Measurements from ENCODE around the gene DEFB124. TPM values are rescaled to one million over a fixed set of nuclear protein-coding genes. Genes with fewer than 3 reads are reported as not detected.

Gene DEFB124, protein sequence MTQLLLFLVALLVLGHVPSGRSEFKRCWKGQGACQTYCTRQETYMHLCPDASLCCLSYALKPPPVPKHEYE
- total RNA-seq, result not detected in 2 replicates

GRCh38 chr20:31474758-31475427 is at the start of gene DEFB124, which contains the start of gene REM1:
DEFB124 (minus strand) TSS chr20:31475127; CDS start chr20:31473013, 2,114 bp downstream.
REM1 (plus strand) TSS chr20:31475288; CDS start chr20:31476446, 1,158 bp downstream.

GRCh38 chr20:31514154-31515071 is 39.5 kb upstream of the DEFB124 start, which contains the start of gene HM13:
HM13 (plus strand) TSS chr20:31514442; CDS start chr20:31514552, 110 bp downstream.

GRCh38 chr20:31440012-31440659 is 34.8 kb downstream of the DEFB124 start, which contains the start of gene DEFB123:
DEFB123 (plus strand) TSS chr20:31440632; CDS start chr20:31440699, 67 bp downstream.

Other genes with a start within 250 kb of the DEFB124 start
- gene DEFB115, start 217.5 kb downstream of the DEFB124 start, total RNA-seq, result not detected in 2 replicates
- gene DEFB116, start 166.5 kb downstream of the DEFB124 start, total RNA-seq, result not detected in 2 replicates
- not detected in 2 replicates for gene DEFB118, start 106.5 kb downstream of the DEFB124 start, total RNA-seq
- not detected in 2 replicates for gene DEFB119, start 84.5 kb downstream of the DEFB124 start, total RNA-seq
- not detected in 2 replicates for gene DEFB121, start 68.9 kb downstream of the DEFB124 start, total RNA-seq
- not detected in 2 replicates for gene DEFB123, start 34.5 kb downstream of the DEFB124 start, total RNA-seq
- 0.13 and 0.14 TPM in 2 replicates for gene REM1, start 161 bp upstream of the DEFB124 start, total RNA-seq
- 85.1 and 106 TPM in 2 replicates for gene HM13, start 39.3 kb upstream of the DEFB124 start, total RNA-seq
- 151 and 204 TPM in 2 replicates for gene ID1, start 130.2 kb upstream of the DEFB124 start, total RNA-seq
- not detected in 2 replicates for gene COX4I2, start 162.8 kb upstream of the DEFB124 start, total RNA-seq
- gene BCL2L1, start 247.7 kb upstream of the DEFB124 start, total RNA-seq, result 172 and 212 TPM in 2 replicates